Prostate gland (tissue), 2 donors: ENCODE data around the gene PODXL.

Experiments
- CTCF ChIP-seq, 4 experiments: fragments of 200-600 bp in 2 of 4; fragments of 450-650 bp in 2 of 4; sonication (generic) in 2 of 4; IDR thresholded peaks; 1 replicate in 3 of 4; 2 replicates in 1 of 4; pipeline ENCODE4 v1.5.1; 2016 to 2019; ENCODE audit warnings: antibody characterized with exemption in 4 of 4, mild to moderate bottlenecking in 2 of 4, moderate library complexity in 2 of 4
- POLR2AphosphoS5 ChIP-seq: sonication (generic); formaldehyde crosslinking; IDR thresholded peaks from one replicate; pipeline ENCODE4 v1.6.1; 2017; ENCODE audit warnings: antibody characterized with exemption

GRCh38 chr7:131533151-131533559 is 23.3 kb downstream of the PODXL start:
- TF ChIP-seq CTCF (IDR thresholded peaks at IDR 0.05) (no peak), POLR2AphosphoS5 (no peak)
